ENCODE results near the gene HP1BP3. TPM values are rescaled to one million over a fixed set of nuclear protein-coding genes. Genes with fewer than 3 reads are reported as not detected.

HP1BP3 gene
- total and polyA plus RNA-seq, 2 experiments from 2014 or later = 118 to 171 TPM

- TF ChIP-seq EZH2phosphoT487 (IDR thresholded peaks at IDR 0.05; ENCODE audit: low read depth, severe bottlenecking, unreplicated experiment) = no peak
- TF ChIP-seq EZH2 (IDR thresholded peaks at IDR 0.05; ENCODE audit: borderline replicate concordance) = no peak
- TF ChIP-seq CTCF (IDR thresholded peaks at IDR 0.05; ENCODE audit: poor library complexity) = no peak
- no peaks in the 10 kb centered on the region for H3K4me1 ChIP-seq (ENCODE audit: insufficient read depth)
- no peak for DNase-seq (ENCODE audit: low spot score)
- H3K27ac ChIP-seq = no peak overlapping the region
- no peaks in the 10 kb centered on the region for H4K20me1 ChIP-seq (ENCODE audit: insufficient read depth, poor library complexity, severe bottlenecking)
- H3K4me2 ChIP-seq = no peak overlapping the region
- no peaks in the 10 kb centered on the region for H3K36me3 ChIP-seq (replicated peaks; ENCODE audit: insufficient read depth, low read depth)
- no peaks in the 10 kb centered on the region for H3K27me3 ChIP-seq
- no peaks in the 10 kb centered on the region for H3K79me2 ChIP-seq
- H3K4me3 ChIP-seq = no peak overlapping the region
- no peaks in the 10 kb centered on the region for H3K9me2 ChIP-seq (replicated peaks; ENCODE audit: insufficient read depth)
- no peak overlapping the region for H2AFZ ChIP-seq
- no peaks in the 10 kb centered on the region for H3K9me3 ChIP-seq (ENCODE audit: low read depth)
Measured at GRCh38 chr1:20823845-20824244, 36.7 kb upstream of the HP1BP3 start.

- H3K36me3 ChIP-seq (replicated peaks; ENCODE audit: insufficient read depth, low read depth) = no peaks in the 10 kb centered on the region
- no peak overlapping the region for H3K4me3 ChIP-seq
- no peak overlapping the region for H3K4me2 ChIP-seq
- H3K27me3 ChIP-seq = no peaks in the 10 kb centered on the region
- no peaks in the 10 kb centered on the region for H4K20me1 ChIP-seq (ENCODE audit: insufficient read depth, poor library complexity, severe bottlenecking)
- H2AFZ ChIP-seq = no peak overlapping the region
- no peak overlapping the region for H3K27ac ChIP-seq
- no peaks in the 10 kb centered on the region for H3K9me3 ChIP-seq (ENCODE audit: low read depth)
- WGBS (ENCODE audit: low lambda C conversion rate, missing lambda C conversion rate) = 50% methylated on average over 2 of the region's 2 CpGs
- no peaks in the 10 kb centered on the region for H3K79me2 ChIP-seq
- no peaks in the 10 kb centered on the region for H3K4me1 ChIP-seq (ENCODE audit: insufficient read depth)
- no peak for TF ChIP-seq EZH2phosphoT487 (IDR thresholded peaks at IDR 0.05; ENCODE audit: low read depth, severe bottlenecking, unreplicated experiment)
- TF ChIP-seq EZH2 (IDR thresholded peaks at IDR 0.05; ENCODE audit: borderline replicate concordance) = no peak
- TF ChIP-seq CTCF (IDR thresholded peaks at IDR 0.05; ENCODE audit: poor library complexity) = no peak
- no peak for DNase-seq (ENCODE audit: low spot score)
- H3K9me2 ChIP-seq (replicated peaks; ENCODE audit: insufficient read depth) = no peaks in the 10 kb centered on the region
Measured at GRCh38 chr1:20821466-20821865, 34.4 kb upstream of the HP1BP3 start.

- Histone ChIP-seq H4K20me1 (ENCODE audit: insufficient read depth, poor library complexity, severe bottlenecking) (no peaks in the 10 kb centered on the region), H2AFZ (no peak overlapping the region), H3K36me3 (replicated peaks; ENCODE audit: insufficient read depth, low read depth) (no peaks in the 10 kb centered on the region), H3K9me2 (replicated peaks; ENCODE audit: insufficient read depth) (no peaks in the 10 kb centered on the region), H3K4me3 (no peak overlapping the region), H3K4me2 (no peak overlapping the region), H3K4me1 (ENCODE audit: insufficient read depth) (no peaks in the 10 kb centered on the region), H3K27me3 (no peaks in the 10 kb centered on the region), H3K79me2 (no peaks in the 10 kb centered on the region), H3K27ac (no peak overlapping the region), H3K9me3 (ENCODE audit: low read depth) (no peaks in the 10 kb centered on the region)
- no peak for TF ChIP-seq EZH2phosphoT487 (IDR thresholded peaks at IDR 0.05; ENCODE audit: low read depth, severe bottlenecking, unreplicated experiment)
- TF ChIP-seq CTCF (IDR thresholded peaks at IDR 0.05; ENCODE audit: poor library complexity) = no peak
- TF ChIP-seq EZH2 (IDR thresholded peaks at IDR 0.05; ENCODE audit: borderline replicate concordance) = no peak
- WGBS (ENCODE audit: low lambda C conversion rate, missing lambda C conversion rate) = 88% methylated on average over 4 of the region's 5 CpGs
- DNase-seq (ENCODE audit: low spot score) = no peak
Measured at GRCh38 chr1:20819818-20820217, 32.7 kb upstream of the HP1BP3 start.

GRCh38 chr1:20814534-20814871 is 27.4 kb upstream of the HP1BP3 start:
- no peaks in the 10 kb centered on the region for H3K4me1 ChIP-seq (ENCODE audit: insufficient read depth)
- no peak overlapping the region for H3K27ac ChIP-seq
- no CpG with 5 or more reads among the region's 4 CpGs for WGBS (ENCODE audit: low lambda C conversion rate, missing lambda C conversion rate)
- no peaks in the 10 kb centered on the region for H3K27me3 ChIP-seq
- H3K4me3 ChIP-seq = no peak overlapping the region
- H3K9me3 ChIP-seq (ENCODE audit: low read depth) = no peaks in the 10 kb centered on the region
- TF ChIP-seq EZH2 (IDR thresholded peaks at IDR 0.05; ENCODE audit: borderline replicate concordance) (no peak), CTCF (IDR thresholded peaks at IDR 0.05; ENCODE audit: poor library complexity) (no peak), EZH2phosphoT487 (IDR thresholded peaks at IDR 0.05; ENCODE audit: low read depth, severe bottlenecking, unreplicated experiment) (no peak)
- no peaks in the 10 kb centered on the region for H3K9me2 ChIP-seq (replicated peaks; ENCODE audit: insufficient read depth)
- no peak for DNase-seq (ENCODE audit: low spot score)
- H3K79me2 ChIP-seq = no peaks in the 10 kb centered on the region
- no peaks in the 10 kb centered on the region for H3K36me3 ChIP-seq (replicated peaks; ENCODE audit: insufficient read depth, low read depth)
- H4K20me1 ChIP-seq (ENCODE audit: insufficient read depth, poor library complexity, severe bottlenecking) = peaks cover 2% of the 10 kb centered on the region
- H3K4me2 ChIP-seq = no peak overlapping the region
- no peak overlapping the region for H2AFZ ChIP-seq

All from hepatocyte (in vitro differentiated cells).